Neural crest cell (in vitro differentiated cells): ENCODE measurements around the gene SPNS3. TPM values are rescaled to one million over a fixed set of nuclear protein-coding genes. Genes with fewer than 3 reads are reported as not detected.

Experiments
- DNase-seq: peaks from one replicate; pipeline ENCODE4 v3.0.0; 2021; ENCODE audit warnings: low read depth, mixed read lengths, low spot score
- H3K27ac Mint-ChIP-seq: one replicate; pipeline ENCODE4 v1.8.0; 2021; ENCODE audit warnings: mild to moderate bottlenecking, mixed read lengths; ENCODE audit not compliant: unreplicated experiment
- H3K27me3 Mint-ChIP-seq: 2 replicates; pipeline ENCODE4 v1.8.0; 2021; ENCODE audit warnings: low read depth, mild to moderate bottlenecking, mixed read lengths
- H3K36me3 Mint-ChIP-seq: 2 replicates; pipeline ENCODE4 v1.8.0; 2021; ENCODE audit warnings: low read depth, mild to moderate bottlenecking, mixed read lengths
- H3K4me1 Mint-ChIP-seq: 2 replicates; pipeline ENCODE4 v1.8.0; 2021; ENCODE audit warnings: mixed read lengths
- H3K4me3 Mint-ChIP-seq: one replicate; pipeline ENCODE4 v1.8.0; 2021; ENCODE audit warnings: mild to moderate bottlenecking, mixed read lengths
- H3K9me3 Mint-ChIP-seq: 2 replicates; pipeline ENCODE4 v1.8.0; 2021; ENCODE audit warnings: mixed read lengths
- long read RNA-seq: library from polyadenylated mRNA; unstranded; transcript quantifications from one replicate; pipeline ENCODE4 v2.0.0, GENCODE V29; 2020
- total RNA-seq: library from RNA; stranded (reverse); gene quantifications from 2 replicates; pipeline ENCODE4 v1.2.1, GENCODE V29; 2021
- TF ChIP-seq, protein P1 (sequence below): fragments of 200-600 bp; sonication (generic); conservative IDR thresholded peaks from 2 replicates; pipeline ENCODE4 v1.5.0; 2021; ENCODE audit warnings: antibody characterized with exemption, mild to moderate bottlenecking

Gene SPNS3, protein sequence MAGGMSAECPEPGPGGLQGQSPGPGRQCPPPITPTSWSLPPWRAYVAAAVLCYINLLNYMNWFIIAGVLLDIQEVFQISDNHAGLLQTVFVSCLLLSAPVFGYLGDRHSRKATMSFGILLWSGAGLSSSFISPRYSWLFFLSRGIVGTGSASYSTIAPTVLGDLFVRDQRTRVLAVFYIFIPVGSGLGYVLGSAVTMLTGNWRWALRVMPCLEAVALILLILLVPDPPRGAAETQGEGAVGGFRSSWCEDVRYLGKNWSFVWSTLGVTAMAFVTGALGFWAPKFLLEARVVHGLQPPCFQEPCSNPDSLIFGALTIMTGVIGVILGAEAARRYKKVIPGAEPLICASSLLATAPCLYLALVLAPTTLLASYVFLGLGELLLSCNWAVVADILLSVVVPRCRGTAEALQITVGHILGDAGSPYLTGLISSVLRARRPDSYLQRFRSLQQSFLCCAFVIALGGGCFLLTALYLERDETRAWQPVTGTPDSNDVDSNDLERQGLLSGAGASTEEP
- total RNA-seq, result not detected in 2 replicates
- long read RNA-seq, result 0 reads

DNA sequence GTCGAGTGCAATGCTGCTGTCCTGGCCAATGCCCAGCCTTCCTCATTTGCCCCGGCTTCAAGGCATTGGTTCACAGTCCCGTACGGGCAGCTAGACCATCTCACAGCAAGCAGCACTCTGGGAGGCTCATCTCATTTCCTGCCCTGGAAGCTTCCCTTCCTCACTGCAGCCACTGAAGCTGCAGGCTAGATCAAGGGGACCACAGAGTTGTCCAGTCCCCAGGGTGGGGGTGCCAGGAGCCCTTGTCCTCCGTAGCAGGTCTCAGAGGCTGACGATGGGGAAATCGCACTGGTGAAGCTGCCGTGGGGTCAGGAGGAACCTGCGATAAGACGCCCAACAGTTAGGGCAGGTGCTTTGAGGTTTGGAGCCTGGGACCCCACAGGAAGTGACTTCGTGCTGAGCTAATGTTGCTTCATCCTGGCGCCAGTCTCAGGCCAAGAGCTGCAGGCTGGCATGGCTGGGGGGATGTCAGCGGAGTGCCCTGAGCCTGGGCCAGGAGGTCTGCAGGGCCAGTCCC lies at the start of gene SPNS3:
SPNS3 (plus strand) TSS at position 426 of the 517 bp plus-strand sequence; CDS start at position 454, 28 bp downstream.
- H3K4me3 Mint-ChIP-seq, result no peak within 1 kb of the TSS

DNA sequence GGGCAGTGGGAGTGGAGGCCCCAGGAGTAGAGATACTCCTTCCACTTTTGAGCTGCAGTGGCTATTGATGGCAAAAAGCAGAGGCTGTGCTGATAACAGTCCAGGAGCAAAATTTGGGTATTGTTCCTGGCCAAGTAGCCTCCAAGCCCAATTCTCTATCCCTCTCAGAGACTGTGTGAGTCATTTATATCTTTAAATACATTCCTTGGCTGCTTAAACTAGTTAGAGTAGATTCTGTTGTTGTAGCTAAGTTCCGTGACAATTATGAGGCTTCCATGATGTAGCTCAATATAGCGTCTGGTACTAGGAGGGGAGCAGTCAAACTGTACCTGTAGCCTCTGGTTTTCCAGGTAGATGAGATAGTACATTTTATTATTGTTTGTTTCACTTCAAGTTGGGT lies 47.3 kb upstream of the SPNS3 start:
- Mint-ChIP-seq H3K27ac (no peak overlapping the region), H3K9me3 (no peaks in the 10 kb centered on the region), H3K4me3 (no peak overlapping the region), H3K4me1 (no peaks in the 10 kb centered on the region), H3K36me3 (no peaks in the 10 kb centered on the region), H3K27me3 (no peaks in the 10 kb centered on the region)
- TF ChIP-seq, protein P1, sequence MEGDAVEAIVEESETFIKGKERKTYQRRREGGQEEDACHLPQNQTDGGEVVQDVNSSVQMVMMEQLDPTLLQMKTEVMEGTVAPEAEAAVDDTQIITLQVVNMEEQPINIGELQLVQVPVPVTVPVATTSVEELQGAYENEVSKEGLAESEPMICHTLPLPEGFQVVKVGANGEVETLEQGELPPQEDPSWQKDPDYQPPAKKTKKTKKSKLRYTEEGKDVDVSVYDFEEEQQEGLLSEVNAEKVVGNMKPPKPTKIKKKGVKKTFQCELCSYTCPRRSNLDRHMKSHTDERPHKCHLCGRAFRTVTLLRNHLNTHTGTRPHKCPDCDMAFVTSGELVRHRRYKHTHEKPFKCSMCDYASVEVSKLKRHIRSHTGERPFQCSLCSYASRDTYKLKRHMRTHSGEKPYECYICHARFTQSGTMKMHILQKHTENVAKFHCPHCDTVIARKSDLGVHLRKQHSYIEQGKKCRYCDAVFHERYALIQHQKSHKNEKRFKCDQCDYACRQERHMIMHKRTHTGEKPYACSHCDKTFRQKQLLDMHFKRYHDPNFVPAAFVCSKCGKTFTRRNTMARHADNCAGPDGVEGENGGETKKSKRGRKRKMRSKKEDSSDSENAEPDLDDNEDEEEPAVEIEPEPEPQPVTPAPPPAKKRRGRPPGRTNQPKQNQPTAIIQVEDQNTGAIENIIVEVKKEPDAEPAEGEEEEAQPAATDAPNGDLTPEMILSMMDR, result no peak
- no peak for DNase-seq

More for the DNA sequence above, at the start of gene SPNS3:
- no peak within 1 kb of the TSS for H3K27ac Mint-ChIP-seq
- H3K36me3 Mint-ChIP-seq, result no peaks in the 10 kb centered on the region
- no peak for DNase-seq
- H3K27me3 Mint-ChIP-seq, result no peaks in the 10 kb centered on the region
- H3K4me1 Mint-ChIP-seq, result no peaks in the 10 kb centered on the region
- no peaks in the 10 kb centered on the region for H3K9me3 Mint-ChIP-seq
- TF ChIP-seq, protein P1, result no peak

DNA sequence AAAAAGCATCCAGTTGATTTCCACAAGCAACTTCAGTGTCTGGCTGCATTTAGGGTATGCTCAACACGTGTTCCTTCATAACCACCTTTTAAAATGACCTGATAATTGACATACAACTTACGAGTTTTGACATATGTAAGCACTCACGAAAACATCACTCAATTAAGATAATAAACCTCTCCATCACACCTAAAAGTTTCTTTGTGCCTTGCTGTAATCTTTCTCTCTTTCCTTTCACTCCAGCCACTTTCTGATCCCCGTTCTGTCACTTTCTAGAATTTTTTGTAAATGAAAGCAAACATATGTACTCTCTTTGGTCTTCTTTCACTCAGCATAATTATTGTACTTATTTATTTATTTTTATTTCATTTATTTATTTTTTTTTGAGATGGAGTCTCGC lies 46.6 kb upstream of the SPNS3 start:
- no peaks in the 10 kb centered on the region for H3K4me1 Mint-ChIP-seq
- no peak overlapping the region for H3K27ac Mint-ChIP-seq
- H3K27me3 Mint-ChIP-seq, result no peaks in the 10 kb centered on the region
- no peak overlapping the region for H3K4me3 Mint-ChIP-seq
- H3K9me3 Mint-ChIP-seq, result no peaks in the 10 kb centered on the region
- H3K36me3 Mint-ChIP-seq, result no peaks in the 10 kb centered on the region
- DNase-seq, result no peak
- TF ChIP-seq, protein P1, result no peak

DNA sequence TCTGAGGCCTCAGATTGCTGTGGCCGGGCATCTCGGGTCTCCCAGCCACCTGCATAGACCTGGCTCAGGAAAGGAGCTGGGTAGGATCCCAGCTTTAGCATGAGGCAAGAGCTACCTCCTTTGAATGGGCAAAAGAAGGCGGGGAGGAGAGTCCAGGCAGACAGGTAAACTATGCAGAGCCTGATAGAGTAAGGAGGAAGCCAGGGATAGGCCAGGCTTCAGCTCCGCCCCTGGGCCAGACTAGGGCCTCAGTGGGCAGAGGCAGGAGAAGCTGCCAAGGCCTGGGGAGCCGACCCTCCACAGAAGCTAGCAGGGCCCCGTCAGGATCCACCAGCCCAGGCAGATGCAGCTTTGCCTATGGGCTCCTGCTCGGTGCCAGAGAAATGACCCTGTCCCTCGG lies 44.7 kb upstream of the SPNS3 start:
- peaks cover 4% of the 10 kb centered on the region for H3K27me3 Mint-ChIP-seq
- TF ChIP-seq, protein P1, result no peak

DNA sequence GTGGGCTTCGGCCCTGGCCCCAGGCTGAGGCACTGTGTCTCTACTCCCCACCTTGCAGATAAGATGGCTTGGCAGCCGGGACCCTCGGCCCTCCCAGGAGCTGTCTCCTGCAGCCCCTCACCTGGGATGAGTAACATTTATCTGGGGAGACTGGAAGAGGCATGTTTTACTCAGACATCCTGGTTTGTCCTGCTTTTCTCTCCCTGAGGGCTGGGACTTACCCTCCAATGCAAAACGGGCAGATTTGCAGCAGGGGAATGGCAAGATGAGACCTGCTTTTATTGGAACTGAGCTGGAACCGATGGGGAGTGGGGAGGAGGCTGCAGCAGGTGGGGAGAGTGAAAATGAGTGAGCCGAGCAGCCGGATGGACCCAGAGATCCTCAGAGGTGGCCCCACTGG lies 39.9 kb upstream of the SPNS3 start:
- H3K4me3 Mint-ChIP-seq, result no peak overlapping the region

More for the DNA sequence above, 44.7 kb upstream of the SPNS3 start:
- H3K27ac Mint-ChIP-seq, result no peak overlapping the region
- no peak for DNase-seq
- no peaks in the 10 kb centered on the region for H3K4me1 Mint-ChIP-seq
- no peaks in the 10 kb centered on the region for H3K9me3 Mint-ChIP-seq
- no peak overlapping the region for H3K4me3 Mint-ChIP-seq
- no peaks in the 10 kb centered on the region for H3K36me3 Mint-ChIP-seq

More for the DNA sequence above, 39.9 kb upstream of the SPNS3 start:
- H3K27ac Mint-ChIP-seq, result no peak overlapping the region
- no peaks in the 10 kb centered on the region for H3K36me3 Mint-ChIP-seq
- H3K4me1 Mint-ChIP-seq, result peaks cover 8% of the 10 kb centered on the region
- peaks cover 20% of the 10 kb centered on the region for H3K27me3 Mint-ChIP-seq
- no peaks in the 10 kb centered on the region for H3K9me3 Mint-ChIP-seq
- no peak for DNase-seq
- TF ChIP-seq, protein P1, result no peak
